Mesendoderm (in vitro differentiated cells): ENCODE data around the gene PTPRD.

Experiments
- DNase-seq: peaks from one replicate; pipeline ENCODE4 v3.0.0; 2013
- H2AK5ac ChIP-seq: 2 replicates; pipeline ENCODE4 v1.6.1; 2013; ENCODE audit warnings: low read length, inconsistent platforms
- H2BK120ac ChIP-seq: 2 replicates; pipeline ENCODE4 v1.6.1; 2013; ENCODE audit warnings: low read depth, mild to moderate bottlenecking, low read length, moderate library complexity, mixed read lengths
- H2BK15ac ChIP-seq: replicated peaks from 2 replicates; pipeline ENCODE4 v1.6.1; 2013; ENCODE audit warnings: low read depth, mild to moderate bottlenecking, moderate library complexity
- H2BK5ac ChIP-seq: 2 replicates; pipeline ENCODE4 v1.6.1; 2013; ENCODE audit warnings: low read length, inconsistent platforms
- H3K18ac ChIP-seq: 2 replicates; pipeline ENCODE4 v1.6.1; 2013; ENCODE audit warnings: mild to moderate bottlenecking, low read length, mixed read lengths
- H3K23ac ChIP-seq: one replicate; pipeline ENCODE4 v1.6.1; 2013; ENCODE audit warnings: low read length
- H3K27ac ChIP-seq: 2 replicates; pipeline ENCODE4 v1.5.1; 2013; ENCODE audit warnings: low read depth, mild to moderate bottlenecking, inconsistent platforms, low read length, moderate library complexity
- H3K27me3 ChIP-seq: 2 replicates; pipeline ENCODE4 v1.6.1; 2013; ENCODE audit warnings: low read length, control low read depth, mild to moderate bottlenecking, inconsistent platforms; ENCODE audit not compliant: insufficient read depth, poor library complexity
- H3K36me3 ChIP-seq: 2 replicates; pipeline ENCODE4 v1.6.1; 2013; ENCODE audit warnings: low read length, inconsistent platforms; ENCODE audit not compliant: control insufficient read depth, insufficient read depth
- H3K4ac ChIP-seq: one replicate; pipeline ENCODE4 v1.6.1; 2013; ENCODE audit warnings: low read depth, mild to moderate bottlenecking, low read length, moderate library complexity
- H3K4me1 ChIP-seq: 2 replicates; pipeline ENCODE4 v1.6.1; 2013; ENCODE audit warnings: low read depth, low read length, inconsistent platforms; ENCODE audit not compliant: control insufficient read depth
- H3K4me2 ChIP-seq: 2 replicates; pipeline ENCODE4 v1.6.1; 2013; ENCODE audit warnings: low read length
- H3K4me3 ChIP-seq: 2 replicates; pipeline ENCODE4 v1.5.1; 2013; ENCODE audit warnings: mild to moderate bottlenecking, low read length
- H3K56ac ChIP-seq: one replicate; pipeline ENCODE4 v1.6.1; 2013; ENCODE audit warnings: low read length
- H3K79me1 ChIP-seq: 2 replicates; pipeline ENCODE4 v1.6.1; 2013; ENCODE audit warnings: low read length, inconsistent platforms
- H3K79me2 ChIP-seq: 2 replicates; pipeline ENCODE4 v1.6.1; 2013; ENCODE audit warnings: mild to moderate bottlenecking, low read length; ENCODE audit not compliant: control insufficient read depth, insufficient read depth
- H3K9ac ChIP-seq: 2 replicates; pipeline ENCODE4 v1.6.1; 2013; ENCODE audit warnings: low read length, inconsistent platforms
- H4K5ac ChIP-seq: one replicate; pipeline ENCODE4 v1.6.1; 2013; ENCODE audit warnings: low read length
- H4K8ac ChIP-seq: one replicate; pipeline ENCODE4 v1.6.1; 2013; ENCODE audit warnings: low read depth, mild to moderate bottlenecking, control low read depth, low read length, moderate library complexity
- WGBS: extraction: QIAGEN DNeasy Blood & Tissue Kit; methylation state at CpG from one replicate; pipeline ENCODE4 v1.1.7; 2013; ENCODE audit warnings: low lambda C conversion rate, missing lambda C conversion rate; ENCODE audit not compliant: insufficient coverage; ENCODE audit errors: extremely low coverage; 5-methylcytosine and 5-hydroxymethylcytosine counted together

PTPRD gene

DNA sequence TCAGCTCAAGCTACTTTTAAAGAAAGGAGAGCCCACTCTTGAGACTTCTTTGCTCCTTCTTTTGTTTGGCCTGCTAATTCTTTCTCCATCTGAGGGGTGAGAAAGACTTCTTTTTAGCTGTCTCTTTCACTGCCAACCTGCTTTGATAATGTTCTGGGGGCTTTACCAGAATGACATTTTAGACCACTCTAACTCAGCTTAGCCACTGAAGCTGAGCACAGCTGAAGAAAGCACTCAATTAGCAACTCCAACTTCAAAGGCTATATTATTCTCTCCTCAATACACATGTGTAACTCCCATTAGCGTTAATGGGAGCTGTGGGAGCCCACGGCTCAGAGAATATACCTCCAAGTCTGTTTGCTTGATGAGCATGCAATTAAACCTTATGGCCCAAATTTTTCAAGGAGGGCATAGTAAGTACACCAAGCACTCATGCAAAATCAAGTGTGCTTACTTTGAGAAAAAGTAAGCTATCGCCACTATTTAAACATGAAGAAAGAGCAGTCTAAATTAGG, 1997.8 kb downstream of the PTPRD start:
- Histone ChIP-seq H3K4me1 (peaks cover 2% of the 10 kb centered on the region), H3K27ac (no peak overlapping the region)
- no peak for DNase-seq

DNA sequence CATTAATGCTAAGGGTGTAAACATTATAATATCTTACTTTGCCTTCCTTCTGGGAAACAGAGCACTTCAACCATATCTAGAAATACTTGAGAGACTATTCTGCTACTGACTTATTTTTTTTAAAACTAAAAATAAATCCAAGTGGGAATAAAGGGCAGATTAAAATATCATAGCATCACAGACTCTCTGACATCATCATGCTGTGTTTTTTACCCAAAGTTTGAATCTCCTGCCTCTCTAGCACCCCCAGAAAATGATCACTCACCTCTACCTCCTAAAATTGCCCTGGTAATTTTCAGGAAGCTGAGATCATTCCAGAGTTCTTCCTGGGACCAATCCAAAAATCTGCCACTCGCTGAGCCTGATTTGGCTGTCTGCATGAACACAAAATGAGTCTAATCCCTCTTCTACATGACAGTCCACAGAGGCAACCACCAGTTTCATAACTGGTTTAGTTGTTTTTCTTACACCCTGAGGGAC, 1999.4 kb downstream of the PTPRD start:
- H3K36me3 ChIP-seq = no peaks in the 10 kb centered on the region
- no peak overlapping the region for H2BK120ac ChIP-seq
- no peak for DNase-seq
- no peak overlapping the region for H3K9ac ChIP-seq
- no peak overlapping the region for H3K56ac ChIP-seq
- H4K8ac ChIP-seq = no peak overlapping the region
- H3K4ac ChIP-seq = no peak overlapping the region
- no peak overlapping the region for H3K27ac ChIP-seq
- H3K4me3 ChIP-seq = no peak overlapping the region
- H3K79me2 ChIP-seq = no peaks in the 10 kb centered on the region
- H2BK5ac ChIP-seq = no peak overlapping the region
- no peaks in the 10 kb centered on the region for H3K79me1 ChIP-seq
- no peak overlapping the region for H2AK5ac ChIP-seq
- peaks cover 2% of the 10 kb centered on the region for H3K4me1 ChIP-seq
- no peak overlapping the region for H3K23ac ChIP-seq
- H4K5ac ChIP-seq = no peak overlapping the region
- no peak overlapping the region for H2BK15ac ChIP-seq
- WGBS = no CpG with 5 or more reads among the region's 1 CpG
- peak overlapping the region; percentile 8 for H3K18ac ChIP-seq
- H3K27me3 ChIP-seq = no peaks in the 10 kb centered on the region
- no peak overlapping the region for H3K4me2 ChIP-seq

More for the DNA sequence above, 1997.8 kb downstream of the PTPRD start:
- Histone ChIP-seq H4K8ac (no peak overlapping the region), H3K23ac (no peak overlapping the region), H2AK5ac (no peak overlapping the region), H3K9ac (no peak overlapping the region), H3K79me1 (no peaks in the 10 kb centered on the region), H3K79me2 (no peaks in the 10 kb centered on the region), H2BK15ac (no peak overlapping the region), H3K4me2 (no peak overlapping the region), H3K56ac (no peak overlapping the region), H2BK120ac (no peak overlapping the region), H2BK5ac (no peak overlapping the region), H4K5ac (no peak overlapping the region), H3K4me3 (no peak overlapping the region), H3K18ac (peak overlapping the region; percentile 41), H3K4ac (no peak overlapping the region), H3K27me3 (no peaks in the 10 kb centered on the region), H3K36me3 (no peaks in the 10 kb centered on the region)
- no CpG with 5 or more reads among the region's 3 CpGs for WGBS

DNA sequence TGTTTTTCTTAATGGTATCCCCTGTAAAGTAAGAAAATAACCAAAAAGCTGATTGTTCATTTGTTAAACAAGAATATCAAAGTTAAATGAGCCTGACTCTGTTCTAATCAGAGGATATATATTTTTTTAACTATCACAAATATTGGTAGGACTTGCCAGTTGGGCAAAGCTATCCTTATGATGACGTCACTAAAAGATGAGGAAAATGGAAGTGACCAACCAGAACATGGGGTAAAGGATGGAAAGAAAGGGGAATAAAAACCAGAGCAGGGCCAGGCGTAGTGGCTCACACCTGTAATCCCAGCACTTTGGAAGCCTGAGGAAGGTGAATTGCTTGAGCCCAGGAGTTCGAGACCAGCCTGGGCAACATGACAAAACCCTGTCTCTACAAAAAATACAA, 2001.6 kb downstream of the PTPRD start:
- Histone ChIP-seq H3K79me1 (no peaks in the 10 kb centered on the region), H3K27ac (no peak overlapping the region), H3K4ac (no peak overlapping the region), H3K4me1 (peaks cover 2% of the 10 kb centered on the region), H3K36me3 (no peaks in the 10 kb centered on the region), H3K23ac (no peak overlapping the region), H2BK15ac (no peak overlapping the region), H2BK120ac (no peak overlapping the region), H3K18ac (no peak overlapping the region), H3K4me3 (no peak overlapping the region), H3K27me3 (no peaks in the 10 kb centered on the region), H3K56ac (no peak overlapping the region), H2BK5ac (no peak overlapping the region), H4K5ac (no peak overlapping the region), H4K8ac (no peak overlapping the region), H2AK5ac (no peak overlapping the region), H3K4me2 (no peak overlapping the region), H3K9ac (no peak overlapping the region), H3K79me2 (no peaks in the 10 kb centered on the region)
- no peak for DNase-seq
- no CpG with 5 or more reads among the region's 3 CpGs for WGBS

DNA sequence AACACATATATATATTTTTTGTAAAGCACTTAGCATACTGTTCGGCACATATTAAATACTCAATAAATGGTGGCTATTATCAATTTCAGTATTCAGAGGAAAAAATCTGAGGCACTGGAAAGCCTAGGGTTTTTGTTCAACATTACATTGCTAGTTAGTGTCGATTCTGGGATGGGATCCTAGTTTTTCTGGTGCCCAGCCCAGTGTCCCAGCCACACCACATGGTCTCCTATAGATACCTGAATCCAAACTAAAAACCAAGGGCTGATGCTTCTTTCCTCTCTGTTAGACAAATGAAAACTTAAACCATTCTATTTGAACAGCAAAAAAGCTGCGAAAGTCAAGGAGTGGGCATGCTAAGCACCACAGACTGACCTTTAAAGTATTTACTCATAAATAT, 2002.5 kb downstream of the PTPRD start:
- Histone ChIP-seq H3K79me1 (no peaks in the 10 kb centered on the region), H4K5ac (no peak overlapping the region), H3K4me3 (no peak overlapping the region), H3K18ac (no peak overlapping the region), H3K27me3 (no peaks in the 10 kb centered on the region), H2BK120ac (no peak overlapping the region), H3K79me2 (no peaks in the 10 kb centered on the region), H3K4ac (no peak overlapping the region), H4K8ac (no peak overlapping the region), H2BK15ac (no peak overlapping the region), H3K9ac (no peak overlapping the region), H2BK5ac (no peak overlapping the region), H3K4me2 (no peak overlapping the region), H3K23ac (no peak overlapping the region), H3K27ac (no peak overlapping the region), H3K36me3 (no peaks in the 10 kb centered on the region), H2AK5ac (no peak overlapping the region), H3K4me1 (peaks cover 2% of the 10 kb centered on the region), H3K56ac (no peak overlapping the region)
- no peak for DNase-seq
- no CpG with 5 or more reads among the region's 3 CpGs for WGBS

DNA sequence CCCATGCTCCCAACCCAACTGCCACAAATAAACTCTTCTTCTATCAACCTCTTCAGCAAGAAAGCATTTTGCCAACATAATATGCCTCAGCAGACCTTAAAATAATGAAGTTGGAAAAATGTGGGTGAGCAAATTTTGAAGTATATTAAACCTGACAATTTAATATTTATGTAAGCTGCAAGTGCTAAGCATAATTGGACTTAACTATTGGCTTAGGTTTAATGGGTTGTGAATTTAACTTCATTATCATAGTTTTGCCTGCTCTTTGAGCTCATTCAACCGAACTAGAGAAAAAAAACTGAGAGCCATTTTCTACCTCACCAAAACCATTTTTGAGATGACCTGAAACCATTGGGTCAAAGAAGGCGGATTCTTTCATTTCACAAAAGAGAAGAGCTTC, 2007.7 kb downstream of the PTPRD start:
- DNase-seq = no peak
- no peak overlapping the region for H2BK5ac ChIP-seq
- no peaks in the 10 kb centered on the region for H3K79me2 ChIP-seq
- peaks cover 1% of the 10 kb centered on the region for H3K4me1 ChIP-seq
- no peak overlapping the region for H3K9ac ChIP-seq
- WGBS = no CpG with 5 or more reads among the region's 2 CpGs
- no peak overlapping the region for H2AK5ac ChIP-seq
- no peak overlapping the region for H2BK15ac ChIP-seq
- no peak overlapping the region for H3K4me3 ChIP-seq
- H3K56ac ChIP-seq = no peak overlapping the region
- H3K18ac ChIP-seq = no peak overlapping the region
- H3K23ac ChIP-seq = no peak overlapping the region
- no peaks in the 10 kb centered on the region for H3K36me3 ChIP-seq
- no peak overlapping the region for H2BK120ac ChIP-seq
- no peak overlapping the region for H4K5ac ChIP-seq
- H4K8ac ChIP-seq = no peak overlapping the region
- no peak overlapping the region for H3K27ac ChIP-seq
- peaks cover 2% of the 10 kb centered on the region for H3K79me1 ChIP-seq
- no peak overlapping the region for H3K4me2 ChIP-seq
- H3K27me3 ChIP-seq = no peaks in the 10 kb centered on the region
- H3K4ac ChIP-seq = no peak overlapping the region

DNA sequence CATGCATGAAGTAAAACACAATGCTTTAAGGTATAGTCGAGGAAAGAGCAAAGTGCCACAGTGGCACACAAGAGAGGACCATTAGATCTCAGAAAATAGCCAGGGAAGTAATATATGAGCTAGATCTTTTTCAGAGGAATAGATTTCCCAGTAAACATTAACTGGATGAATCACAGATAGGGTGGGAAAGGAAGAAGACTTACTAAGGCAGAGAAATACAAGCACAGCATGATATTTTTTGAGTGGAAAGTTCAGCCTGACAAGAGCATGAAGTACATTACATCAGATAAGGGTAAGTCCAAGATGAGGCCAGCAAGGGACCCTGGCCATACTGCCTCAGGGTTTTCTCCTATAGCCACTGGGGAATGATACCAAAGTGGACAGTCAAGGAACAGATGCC, 2008.6 kb downstream of the PTPRD start:
- no CpG with 5 or more reads among the region's 1 CpG for WGBS
- no peak for DNase-seq

More for the DNA sequence above, 2008.6 kb downstream of the PTPRD start:
- Histone ChIP-seq H4K5ac (no peak overlapping the region), H4K8ac (no peak overlapping the region), H3K27me3 (no peaks in the 10 kb centered on the region), H2BK5ac (no peak overlapping the region), H2AK5ac (no peak overlapping the region), H3K4me1 (peaks cover 2% of the 10 kb centered on the region), H3K4me3 (no peak overlapping the region), H3K56ac (no peak overlapping the region), H3K9ac (no peak overlapping the region), H3K23ac (no peak overlapping the region), H2BK15ac (no peak overlapping the region), H3K79me2 (no peaks in the 10 kb centered on the region), H3K36me3 (no peaks in the 10 kb centered on the region), H3K4me2 (no peak overlapping the region), H3K4ac (no peak overlapping the region), H3K27ac (no peak overlapping the region), H3K79me1 (peaks cover 2% of the 10 kb centered on the region), H3K18ac (no peak overlapping the region), H2BK120ac (no peak overlapping the region)
